ENCODE results near the gene TENM3.
"Not testable (repeated sequence)": the region's sequence is repeated elsewhere in the genome, so short reads cannot be mapped to it uniquely, and the experiment has no call there.

The TENM3 gene

DNA sequence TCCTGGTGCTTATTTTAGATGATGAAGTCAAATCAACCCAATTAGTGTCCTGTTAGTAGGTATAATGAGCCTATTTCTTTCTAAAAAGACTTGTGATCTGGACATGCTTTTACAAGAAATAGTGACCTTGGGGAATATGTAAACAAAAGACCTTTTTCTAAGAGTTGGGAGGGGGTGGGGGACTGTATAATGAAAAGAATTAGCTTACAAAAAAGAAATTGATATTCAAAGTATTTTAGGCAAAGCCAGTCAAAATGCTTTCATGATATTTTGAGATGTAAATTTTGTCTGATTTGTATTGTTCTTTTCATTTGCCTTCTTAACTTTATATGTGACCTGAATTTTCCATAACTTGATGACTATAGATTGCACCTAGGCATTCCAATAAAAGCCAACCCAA, 559.4 kb downstream of the TENM3 start:
- no peak for DNase-seq

DNA sequence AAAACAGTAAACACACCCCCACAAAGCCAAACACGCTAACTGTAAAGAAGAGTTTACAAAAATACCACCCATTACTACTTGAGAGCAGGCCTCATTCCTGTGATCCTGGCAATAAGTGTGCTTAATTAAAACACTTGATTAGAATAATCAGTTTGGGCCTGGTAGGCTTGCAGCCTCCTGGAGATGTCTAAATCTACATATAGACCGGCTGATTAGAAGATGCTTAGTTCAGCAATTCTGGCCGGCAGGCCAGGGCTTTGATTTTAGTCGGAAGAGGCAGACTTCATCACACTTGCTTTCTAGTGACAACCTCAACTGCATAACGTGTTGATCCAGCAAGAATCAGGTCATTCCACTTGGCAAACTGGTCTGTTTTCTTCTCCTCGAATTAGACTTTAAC, 560.0 kb downstream of the TENM3 start:
- DNase-seq = no peak

DNA sequence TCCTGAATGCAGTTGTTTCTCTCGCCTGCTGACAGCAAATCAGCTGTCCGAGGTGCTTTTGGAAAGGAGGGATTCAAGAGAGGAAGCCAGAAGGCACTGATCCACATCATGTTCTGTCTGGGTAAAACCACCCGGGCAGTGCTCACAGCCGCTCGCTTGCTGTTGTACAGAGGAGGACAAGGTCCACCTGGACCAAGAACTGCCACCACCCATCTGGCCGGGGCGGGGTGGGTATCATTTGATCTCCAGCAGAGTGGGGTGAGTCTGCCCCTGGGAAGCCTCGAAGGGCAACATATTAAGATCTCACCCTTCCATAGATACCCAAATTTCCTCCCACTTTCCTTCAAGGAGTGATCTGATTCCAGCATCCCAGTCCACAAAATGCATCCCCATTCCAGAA, 560.9 kb downstream of the TENM3 start:
- no peak for DNase-seq

DNA sequence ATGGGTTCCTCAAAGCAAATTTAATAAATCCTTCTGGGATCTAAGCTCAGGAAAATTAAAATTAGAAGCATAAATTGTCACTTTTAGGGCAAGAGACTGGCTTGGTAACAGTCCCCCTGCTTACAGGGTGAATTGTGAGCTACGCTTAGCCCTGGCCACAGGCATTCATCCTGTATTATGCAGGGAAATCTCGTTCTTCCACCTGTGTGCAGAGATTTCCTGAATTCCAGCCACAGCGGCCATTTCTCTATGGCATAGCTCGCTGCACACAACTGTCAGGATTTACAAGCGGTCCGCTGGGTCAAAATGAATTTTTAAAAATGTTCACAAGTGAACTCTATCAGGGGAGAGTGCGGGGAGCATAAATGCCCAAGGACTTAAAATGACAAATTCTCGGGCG, 562.1 kb downstream of the TENM3 start:
- DNase-seq = no peak

GRCh38 chr4:182805750-182806149, 562.5 kb downstream of the TENM3 start:
- no peak for DNase-seq

GRCh38 chr4:182806259-182807252, 563.4 kb downstream of the TENM3 start:
- peak; percentile 64 for DNase-seq

- no peak for DNase-seq
Observed at GRCh38 chr4:182807346-182807745, 564.1 kb downstream of the TENM3 start.

- no peak for DNase-seq
Observed at GRCh38 chr4:182807767-182808548, 564.8 kb downstream of the TENM3 start.

DNA sequence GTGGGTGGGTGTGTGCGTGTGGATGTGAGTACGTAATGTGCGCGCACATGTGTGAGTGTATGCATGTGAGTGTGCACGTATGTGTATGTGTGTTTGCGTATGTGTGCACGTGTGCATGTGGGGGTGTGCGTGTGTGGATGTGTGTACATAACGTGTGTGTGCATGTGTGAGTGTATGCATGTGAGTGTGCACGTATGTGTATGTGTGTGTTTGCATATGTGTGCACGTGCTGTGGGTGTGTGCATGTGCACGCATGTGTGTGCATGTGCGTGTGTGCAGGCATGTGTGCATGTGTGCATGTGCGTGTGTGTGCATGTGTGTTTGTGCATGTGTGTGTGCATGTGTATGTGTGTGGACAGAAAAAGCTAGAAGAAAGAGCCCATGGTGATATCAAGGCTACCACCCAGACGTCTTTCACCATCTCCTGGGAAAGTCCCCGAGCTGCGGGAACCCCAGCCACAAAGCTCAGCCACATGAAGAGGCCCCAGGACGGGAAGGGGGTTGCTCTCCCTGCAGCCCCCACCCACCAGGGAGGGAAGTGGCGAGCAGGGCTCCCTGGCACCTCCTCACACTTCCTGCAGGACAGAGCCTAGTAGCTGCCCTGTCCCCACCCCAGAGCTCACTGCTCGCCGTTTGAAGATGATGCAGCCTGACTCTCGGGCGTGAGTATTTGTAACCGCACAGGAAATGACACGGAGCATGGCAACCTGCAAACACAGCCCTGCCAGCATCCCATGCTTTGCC, 565.6 kb downstream of the TENM3 start:
- DNase-seq = peak; percentile 74

- peak; percentile 34 for DNase-seq
Observed at GRCh38 chr4:182809417-182810102, 566.4 kb downstream of the TENM3 start.

DNA sequence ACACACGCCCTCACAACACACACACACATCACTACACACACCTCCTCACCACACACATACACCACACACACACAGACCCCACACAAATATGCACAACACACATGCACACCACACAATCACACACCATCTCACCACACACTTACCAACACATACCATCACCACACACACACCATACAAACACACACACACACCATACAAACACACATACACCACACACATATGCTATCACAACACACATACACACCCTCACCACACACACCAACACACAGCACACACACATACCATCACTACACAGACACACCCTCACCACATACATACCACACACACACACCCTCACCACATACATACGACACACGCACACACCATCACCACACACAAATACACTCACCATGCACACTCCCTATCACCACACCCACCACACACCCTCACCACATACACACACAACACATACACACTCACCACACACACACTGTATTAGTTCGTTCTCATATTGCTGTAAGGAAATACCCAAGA, 567.0 kb downstream of the TENM3 start:
- no peak for DNase-seq

- DNase-seq = peak; percentile 20
Observed at GRCh38 chr4:182812916-182813315, 569.7 kb downstream of the TENM3 start.

GRCh38 chr4:182814065-182814464, 570.9 kb downstream of the TENM3 start:
- DNase-seq = not testable (repeated sequence)

- DNase-seq = no peak
Observed at GRCh38 chr4:182818926-182819730, 575.9 kb downstream of the TENM3 start.

DNA sequence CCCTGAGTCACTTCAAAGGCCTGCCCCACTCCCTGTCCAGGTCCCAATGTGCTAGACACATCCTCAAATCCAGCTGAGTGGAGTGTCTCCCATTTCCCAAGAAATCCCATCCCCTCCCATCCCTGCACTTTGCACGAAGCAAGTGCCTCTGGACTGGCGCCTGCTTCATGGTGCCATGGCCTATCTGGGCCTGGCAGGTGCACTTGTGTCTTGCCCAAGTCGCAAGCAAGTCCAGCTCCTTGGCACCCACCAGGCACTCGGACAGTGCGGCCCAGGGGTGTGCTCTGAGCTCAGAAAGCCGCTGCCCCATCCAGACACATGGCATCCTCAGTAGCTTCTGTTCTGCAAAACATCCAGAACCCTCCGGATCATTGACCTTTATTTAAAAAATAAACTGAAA, 576.5 kb downstream of the TENM3 start:
- DNase-seq = no peak

GRCh38 chr4:182822554-182822953, 579.4 kb downstream of the TENM3 start:
- DNase-seq = no peak

DNA sequence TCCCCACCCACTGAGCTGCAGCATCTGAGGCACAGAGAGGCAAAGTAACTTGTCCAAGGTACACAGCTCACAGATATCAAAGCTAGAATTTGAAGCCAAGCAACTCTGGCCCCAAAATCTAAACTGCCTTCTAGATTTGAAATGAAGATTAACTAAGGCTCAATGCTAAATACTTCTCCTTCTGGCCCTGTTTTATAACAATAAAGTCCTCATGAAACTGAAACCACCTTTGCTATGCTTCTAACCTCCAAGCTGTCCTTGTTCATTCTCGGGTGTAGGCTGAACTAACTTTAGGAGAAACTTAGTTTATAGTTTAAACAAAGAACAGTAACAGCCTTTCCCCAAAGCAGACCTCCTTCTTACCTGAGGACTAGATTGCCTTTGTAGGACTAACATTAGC, 580.4 kb downstream of the TENM3 start:
- no peak for DNase-seq

- no peak for DNase-seq
Observed at GRCh38 chr4:182825003-182825402, 581.8 kb downstream of the TENM3 start.

GRCh38 chr4:182825786-182826185, 582.6 kb downstream of the TENM3 start:
- no peak for DNase-seq

GRCh38 chr4:182826391-182826790, 583.2 kb downstream of the TENM3 start:
- no peak for DNase-seq

DNA sequence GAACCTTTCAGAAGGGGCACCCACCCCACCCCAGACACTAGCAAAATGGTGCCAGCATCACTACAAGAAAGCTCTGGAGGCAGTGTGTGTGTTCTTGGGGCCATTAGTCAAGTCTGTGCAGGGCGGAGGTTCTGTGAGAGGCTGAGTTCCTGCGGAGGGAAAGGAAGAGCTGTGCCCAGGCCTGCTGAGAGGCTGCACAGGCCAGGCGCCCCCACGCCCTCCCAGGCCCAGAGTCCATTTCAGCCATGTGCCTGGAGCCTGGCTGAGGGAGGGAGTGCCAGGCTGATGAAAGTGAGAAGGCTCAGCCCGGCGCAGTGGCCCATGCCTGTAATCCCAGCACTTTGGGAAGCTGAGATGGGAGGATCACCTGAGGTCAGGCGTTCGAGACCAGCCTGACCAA, 584.0 kb downstream of the TENM3 start:
- DNase-seq = no peak

All from CD4-positive, alpha-beta T cell treated with Interleukin-10 for 1 hour (primary cell).